GM19455 (cell line): ENCODE results near the gene POPDC2.
"Not testable (repeated sequence)": the region's sequence is repeated elsewhere in the genome, so short reads cannot be mapped to it uniquely, and the experiment has no call there.

Experiments used
- ATAC-seq: cut with Tn5 transposase; IDR thresholded peaks from one replicate; pipeline ENCODE4 v1.9.1; 2021; ENCODE audit not compliant: unreplicated experiment

The POPDC2 gene, protein sequence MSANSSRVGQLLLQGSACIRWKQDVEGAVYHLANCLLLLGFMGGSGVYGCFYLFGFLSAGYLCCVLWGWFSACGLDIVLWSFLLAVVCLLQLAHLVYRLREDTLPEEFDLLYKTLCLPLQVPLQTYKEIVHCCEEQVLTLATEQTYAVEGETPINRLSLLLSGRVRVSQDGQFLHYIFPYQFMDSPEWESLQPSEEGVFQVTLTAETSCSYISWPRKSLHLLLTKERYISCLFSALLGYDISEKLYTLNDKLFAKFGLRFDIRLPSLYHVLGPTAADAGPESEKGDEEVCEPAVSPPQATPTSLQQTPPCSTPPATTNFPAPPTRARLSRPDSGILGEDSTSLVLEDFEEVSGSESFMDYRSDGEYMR

DNA sequence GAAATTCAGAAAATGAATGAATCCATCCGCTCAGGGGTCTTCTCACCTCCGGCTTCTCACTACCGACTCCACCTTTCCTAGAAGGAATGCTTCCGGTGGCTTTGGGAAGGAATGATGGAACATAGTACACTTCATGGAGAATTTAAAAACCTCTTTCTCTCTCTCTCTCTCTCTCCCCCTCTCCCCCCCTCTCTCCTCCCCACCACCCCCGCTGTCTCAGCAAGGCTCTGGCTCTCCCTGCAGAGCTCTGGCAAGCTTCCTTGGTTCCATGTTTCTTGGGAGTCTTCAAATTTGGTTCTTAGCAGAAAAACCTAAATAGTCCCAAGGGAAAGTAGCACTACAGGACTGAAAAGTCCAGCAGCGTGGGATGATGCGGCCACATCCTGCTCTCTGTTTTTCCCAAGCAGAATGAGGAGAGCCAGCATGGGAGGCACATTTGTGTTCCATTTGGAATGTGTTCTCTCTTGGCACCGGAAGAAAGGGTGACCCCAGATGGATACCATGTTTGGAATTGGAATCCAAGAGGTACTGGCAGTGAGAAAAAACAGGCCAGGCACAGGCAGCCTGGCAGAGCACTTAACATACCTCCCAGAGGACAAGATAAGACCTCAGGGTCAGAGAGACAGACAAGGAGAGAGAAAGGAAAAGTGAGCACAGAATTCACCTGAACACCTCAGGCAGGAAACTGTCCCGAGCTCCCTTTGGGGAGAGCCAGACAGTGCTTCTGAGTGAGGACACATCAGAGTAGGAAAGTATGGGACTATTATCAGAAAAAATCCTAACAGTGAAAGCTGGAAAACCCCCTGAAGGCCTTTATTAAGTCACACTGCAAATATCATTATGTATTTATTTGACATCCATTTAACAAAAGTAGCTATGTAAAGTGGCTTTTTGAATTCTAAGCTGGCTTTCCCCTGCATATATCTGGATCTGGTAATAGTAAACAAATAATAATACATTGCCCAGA lies at the start of gene POPDC2:
Gene POPDC2, minus strand, starts transcription at position 116 of the 967 bp plus-strand sequence. CDS start 166 bp downstream, outside the sequence.
- ATAC-seq, result no peak

GRCh38 chr3:119703820-119704531 lies 43.6 kb upstream of the POPDC2 start:
- no peak for ATAC-seq

GRCh38 chr3:119702530-119703527 lies 42.4 kb upstream of the POPDC2 start, which contains the start of gene CFAP91:
Gene CFAP91, plus strand, starts transcription at chr3:119703022. Its CDS starts 77 bp downstream, at chr3:119703099.
- ATAC-seq, result peak; percentile 85

GRCh38 chr3:119700920-119701734 lies 40.7 kb upstream of the POPDC2 start:
- ATAC-seq, result peak; percentile 21

DNA sequence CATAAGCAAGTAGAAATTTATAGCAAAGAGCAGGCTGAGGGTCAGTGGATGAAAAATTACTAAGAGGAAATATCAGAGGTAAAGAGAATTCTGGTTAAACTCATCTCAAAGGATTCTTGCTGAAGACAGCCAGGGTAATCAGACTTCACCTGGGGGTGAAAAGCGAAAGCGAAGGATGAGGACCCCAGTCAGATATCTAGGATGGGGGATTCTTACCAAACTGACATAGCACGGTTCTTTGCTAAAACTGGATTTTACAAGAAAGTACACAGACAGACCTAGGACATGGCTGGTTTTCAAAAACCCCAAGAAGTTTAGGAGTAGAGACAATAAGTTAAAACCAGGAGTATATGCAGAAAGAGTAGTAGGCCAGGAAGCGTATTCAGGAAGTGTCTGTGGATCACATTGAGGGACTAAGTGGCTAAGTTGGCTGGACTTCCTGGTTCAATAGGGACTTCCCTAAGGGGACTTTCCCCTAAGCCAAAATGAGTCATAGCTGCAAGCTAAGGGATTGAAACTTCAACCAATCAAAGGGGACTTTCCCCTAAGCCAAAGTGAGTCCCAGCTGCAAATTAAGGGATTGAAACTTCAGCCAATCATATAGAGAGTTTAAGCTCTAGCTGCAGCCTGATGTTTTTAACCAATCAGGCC lies 40.0 kb upstream of the POPDC2 start:
- ATAC-seq, result peak; percentile 43

GRCh38 chr3:119697394-119697793 lies 37.0 kb upstream of the POPDC2 start:
- no peak for ATAC-seq

DNA sequence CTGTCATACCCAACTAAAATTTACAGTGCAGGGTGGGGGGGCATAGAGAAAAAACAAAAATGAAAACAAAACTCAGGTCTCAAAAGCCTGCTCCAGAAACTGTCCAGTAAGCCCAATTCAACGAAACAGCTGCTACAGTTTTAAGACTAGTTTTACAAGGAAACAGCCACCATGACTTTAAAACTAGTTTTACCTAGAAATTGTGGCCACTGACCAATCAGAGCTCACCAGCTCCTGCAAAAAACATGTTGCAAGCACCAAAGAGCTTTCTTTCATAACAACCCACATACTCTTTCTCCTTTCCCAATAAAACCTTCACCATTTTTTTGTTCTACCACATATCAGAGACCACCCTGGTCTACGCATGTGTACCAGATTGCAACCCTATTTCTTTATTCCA lies 35.1 kb upstream of the POPDC2 start:
- ATAC-seq, result no peak

GRCh38 chr3:119690043-119690656 lies 29.8 kb upstream of the POPDC2 start:
- ATAC-seq, result no peak

- no peak for ATAC-seq
These were observed 23.0 kb upstream of the POPDC2 start for GRCh38 chr3:119683421-119683820.

- ATAC-seq, result no peak
These were observed 20.9 kb upstream of the POPDC2 start for GRCh38 chr3:119681279-119681678.

GRCh38 chr3:119679874-119680273 lies 19.5 kb upstream of the POPDC2 start:
- ATAC-seq, result no peak

GRCh38 chr3:119678209-119678608 lies 17.8 kb upstream of the POPDC2 start:
- ATAC-seq, result not testable (repeated sequence)

DNA sequence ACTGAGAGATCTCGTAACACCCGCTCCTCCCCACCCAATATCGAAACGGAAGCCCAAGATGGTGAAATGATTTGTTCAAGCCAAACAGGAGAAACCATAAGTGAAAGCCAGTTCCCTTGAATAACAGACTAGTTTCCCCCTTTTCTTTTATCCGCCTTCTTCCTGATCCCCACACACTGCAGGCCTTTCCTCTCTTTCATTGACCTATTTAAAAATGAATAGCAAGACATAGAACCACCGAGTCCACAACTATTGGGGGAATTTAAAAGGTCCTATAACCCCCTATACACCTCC lies 17.2 kb upstream of the POPDC2 start:
- no peak for ATAC-seq

DNA sequence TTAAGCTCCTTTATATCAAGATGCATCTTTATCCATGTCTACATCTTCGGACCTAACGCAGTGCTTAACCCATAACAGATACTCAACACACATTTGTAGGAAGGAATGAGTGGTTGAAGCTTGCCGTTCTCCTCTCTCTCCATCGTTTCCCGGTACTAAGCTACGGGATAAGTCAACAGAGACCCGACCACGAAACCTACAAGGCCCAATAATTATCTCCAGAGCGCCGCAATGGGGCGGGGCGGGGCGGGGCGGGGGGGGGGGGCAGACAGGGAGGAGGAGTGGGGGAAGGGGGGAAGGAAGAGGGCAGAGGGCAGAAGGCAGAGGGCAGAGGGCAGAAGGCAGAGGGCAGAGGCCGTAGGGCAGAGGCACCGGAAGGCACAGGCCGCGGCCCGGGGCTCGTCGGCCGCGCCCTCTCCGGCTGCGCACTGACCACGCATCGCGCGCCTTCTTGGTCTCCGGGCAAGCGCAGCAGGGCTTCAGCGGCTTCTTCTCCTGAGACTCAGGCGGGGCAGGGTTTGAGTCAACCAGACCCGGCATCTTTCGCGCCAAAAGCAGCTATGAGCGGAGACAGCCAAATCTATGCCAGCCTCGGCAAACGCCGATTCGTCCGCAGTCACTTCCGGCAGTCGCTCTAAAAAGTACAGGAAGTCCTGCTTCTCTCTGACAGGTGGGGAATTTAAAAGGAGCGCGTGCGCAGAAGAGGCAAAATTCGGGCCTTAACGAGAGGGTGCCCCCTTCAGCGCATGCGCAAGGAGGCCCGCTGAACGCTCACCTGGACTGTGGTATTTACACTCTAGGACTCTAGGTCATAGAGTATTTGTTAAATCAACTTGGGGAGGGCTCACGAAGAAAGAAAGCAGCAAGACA lies 16.6 kb upstream of the POPDC2 start, which contains the start of gene COX17:
Gene COX17, minus strand, starts transcription at position 636 of the 870 bp plus-strand sequence. Its CDS starts 96 bp downstream, at position 540.
- ATAC-seq, result peak; percentile 91

- ATAC-seq, result no peak
These were observed 15.6 kb upstream of the POPDC2 start for GRCh38 chr3:119676020-119676419.

DNA sequence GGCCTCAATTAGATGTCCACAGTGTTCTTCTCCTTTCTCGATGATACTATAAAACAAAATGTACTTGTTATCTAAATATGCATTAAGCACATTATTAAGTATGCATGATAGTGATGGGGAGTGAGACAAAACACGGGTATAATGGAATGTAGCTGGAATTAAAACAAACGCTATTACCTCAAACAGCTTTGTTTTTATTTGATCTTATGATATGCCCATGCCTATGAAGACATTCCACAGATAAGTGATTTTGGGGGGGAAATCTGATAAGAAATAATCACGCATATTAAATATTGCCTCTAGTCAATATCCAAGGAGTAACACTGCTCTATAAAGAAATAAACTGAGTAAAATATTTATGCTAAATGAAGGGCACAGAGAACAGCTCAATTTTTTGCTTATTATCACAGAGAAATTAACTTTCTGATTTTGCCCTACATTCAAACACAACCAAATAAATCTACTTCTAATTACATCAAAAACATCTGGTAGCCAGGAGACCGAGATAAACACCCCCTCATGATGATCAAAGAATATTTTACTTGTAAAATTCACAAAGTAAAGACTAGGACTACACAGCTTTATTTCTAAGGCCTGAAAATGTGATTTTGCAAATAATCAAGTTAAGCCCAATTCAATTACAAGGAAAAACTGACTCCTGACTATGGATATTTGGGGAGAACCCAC lies 14.9 kb upstream of the POPDC2 start:
- no peak for ATAC-seq

DNA sequence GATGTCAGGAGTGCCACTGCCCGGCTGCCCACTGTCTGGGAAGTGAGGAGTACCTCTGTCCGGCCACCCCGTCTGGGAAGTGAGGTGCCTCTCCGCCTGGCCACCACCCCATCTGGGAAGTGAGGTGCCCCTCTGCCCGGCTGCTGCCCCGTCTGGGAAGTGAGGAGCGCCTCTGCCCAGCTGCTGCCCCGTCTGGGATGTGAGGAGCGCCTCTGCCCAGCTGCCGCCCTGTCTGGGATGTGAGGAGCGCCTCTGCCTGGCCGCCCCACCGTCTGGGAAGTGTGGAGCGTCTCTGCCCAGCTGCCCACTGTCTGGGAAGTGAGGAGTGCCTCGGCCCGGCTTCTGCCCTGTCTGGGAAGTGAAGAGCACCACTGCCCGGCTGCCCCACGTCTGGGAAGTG lies 13.5 kb upstream of the POPDC2 start:
- ATAC-seq, result no peak
